ENCODE results near the gene PFDN1. TPM values are rescaled to one million over a fixed set of nuclear protein-coding genes. Genes with fewer than 3 reads are reported as not detected.
A peak's percentile ranks its signal among the peaks of the same experiment; 100 is the strongest.

Gene PFDN1
- total RNA-seq, 2 donors from 2014 or later: 33.4 to 35.2 TPM

DNA sequence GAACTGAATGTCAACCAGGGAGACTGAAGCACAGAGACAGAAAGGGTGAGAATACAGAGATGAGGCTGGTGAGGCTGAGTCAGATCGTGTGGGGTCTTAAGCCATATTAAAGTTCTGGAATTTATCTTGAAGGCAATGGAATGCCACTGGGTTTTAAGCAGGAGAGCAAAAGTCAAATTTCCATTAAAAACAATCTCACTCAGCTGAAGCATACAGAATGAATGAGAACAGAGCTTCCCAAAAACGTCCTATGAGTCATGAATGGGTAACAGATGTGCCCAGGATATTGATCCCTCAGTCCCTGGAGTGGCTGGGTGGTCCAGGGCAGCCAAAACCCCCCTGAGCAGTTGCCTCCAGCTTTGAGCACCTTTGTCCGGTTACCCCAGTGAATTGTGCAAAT lies 44.9 kb downstream of the PFDN1 start:
- Mint-ChIP-seq H3K27me3 (no peaks in the 10 kb centered on the region), H3K4me1 (peaks cover 45% of the 10 kb centered on the region), H3K27ac (peak overlapping the region; percentile 82), H3K36me3 (ENCODE audit: low read depth) (peaks cover 8% of the 10 kb centered on the region), H3K4me3 (peak overlapping the region; percentile 13)
- ATAC-seq (no peak), DNase-seq (no peak)
- no peaks in the 10 kb centered on the region for H3K9me3 ChIP-seq (ENCODE audit: control insufficient read depth, low read length, poor library complexity, severe bottlenecking)

DNA sequence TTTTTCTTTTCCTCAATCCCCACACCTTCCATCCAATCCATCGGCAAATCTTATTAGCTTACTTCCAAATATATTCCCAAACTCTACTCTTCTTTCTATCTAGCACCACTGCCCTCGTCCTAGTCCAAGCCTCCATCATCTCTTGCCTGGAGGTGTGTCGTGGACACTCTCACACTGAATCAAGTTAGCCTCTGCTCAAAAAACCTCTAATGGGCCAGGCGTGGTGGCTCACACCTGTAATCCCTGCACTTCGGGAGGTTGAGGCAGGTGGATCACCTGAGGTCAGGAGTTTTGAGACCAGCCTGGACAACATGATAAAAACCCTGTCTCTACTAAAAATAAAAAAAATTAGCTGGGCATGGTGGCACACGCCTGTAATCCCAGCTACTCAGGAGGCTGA lies 46.2 kb downstream of the PFDN1 start:
- H3K4me3 Mint-ChIP-seq: no peak overlapping the region
- no peak for DNase-seq
- peaks cover 50% of the 10 kb centered on the region for H3K4me1 Mint-ChIP-seq

DNA sequence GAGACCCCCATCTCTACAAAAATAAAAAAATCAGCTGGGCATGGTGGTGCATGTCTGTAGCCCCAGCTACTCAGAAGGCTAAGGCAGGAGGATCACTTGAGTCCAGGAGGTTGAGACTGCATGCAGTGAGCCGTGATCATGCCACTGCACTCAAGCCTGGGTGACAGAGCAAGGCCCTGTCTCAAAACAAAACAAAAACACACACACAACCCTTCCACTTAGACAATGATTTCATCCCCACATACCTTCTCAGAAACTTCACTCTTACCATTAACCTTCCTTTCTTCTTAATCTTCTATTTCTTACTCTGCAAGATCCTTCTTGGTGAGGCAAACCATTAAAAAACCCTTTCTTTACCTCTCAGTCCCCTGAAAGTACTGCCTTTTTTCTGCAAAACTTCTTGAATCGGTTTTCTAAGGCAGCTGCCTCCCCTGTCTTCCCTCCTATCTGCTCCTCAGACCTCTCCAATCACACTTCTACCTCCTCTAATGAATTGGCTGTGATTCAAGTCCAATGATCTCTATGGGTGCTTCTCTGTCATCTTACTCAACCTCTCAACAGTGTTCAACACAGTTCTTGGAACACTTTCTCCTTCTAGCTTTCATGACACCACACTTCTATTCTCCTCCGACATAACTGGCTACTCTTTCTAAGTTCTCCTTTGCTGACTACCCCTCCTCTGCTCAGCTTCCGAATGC lies 47.3 kb downstream of the PFDN1 start:
- no peak overlapping the region for H3K4me3 Mint-ChIP-seq
- DNase-seq: no peak
- no peaks in the 10 kb centered on the region for H3K27me3 Mint-ChIP-seq
- ATAC-seq: no peak
- peaks cover 50% of the 10 kb centered on the region for H3K4me1 Mint-ChIP-seq
- no peaks in the 10 kb centered on the region for H3K9me3 ChIP-seq (ENCODE audit: control insufficient read depth, low read length, poor library complexity, severe bottlenecking)
- no peak overlapping the region for H3K27ac Mint-ChIP-seq
- H3K36me3 Mint-ChIP-seq (ENCODE audit: low read depth): peaks cover 8% of the 10 kb centered on the region

More for the DNA sequence above, 46.2 kb downstream of the PFDN1 start:
- no peaks in the 10 kb centered on the region for H3K9me3 ChIP-seq (ENCODE audit: control insufficient read depth, low read length, poor library complexity, severe bottlenecking)
- Mint-ChIP-seq H3K27me3 (no peaks in the 10 kb centered on the region), H3K36me3 (ENCODE audit: low read depth) (peaks cover 8% of the 10 kb centered on the region), H3K27ac (no peak overlapping the region)
- no peak for ATAC-seq

DNA sequence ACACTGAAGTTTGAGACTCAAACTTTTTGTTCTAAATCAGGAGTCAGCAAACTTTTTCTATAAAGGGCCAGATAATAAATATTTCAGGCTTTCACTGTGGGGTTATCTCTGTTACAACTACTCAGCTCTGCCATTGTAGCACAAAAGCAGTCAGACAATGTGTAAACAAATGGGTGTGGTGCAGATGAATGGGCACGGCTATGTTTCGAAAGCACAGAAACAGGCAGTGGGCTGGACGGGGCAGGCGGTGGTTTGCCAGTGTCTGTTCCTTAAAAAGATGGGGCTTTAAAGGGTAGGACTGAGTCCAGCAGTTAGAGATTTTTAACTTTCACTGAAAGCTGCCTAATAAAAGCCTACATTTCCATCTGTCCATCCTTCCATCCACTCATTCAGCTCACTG lies 48.9 kb downstream of the PFDN1 start:
- DNase-seq (no peak), ATAC-seq (no peak)
- Mint-ChIP-seq H3K4me1 (peaks cover 50% of the 10 kb centered on the region), H3K27ac (no peak overlapping the region), H3K27me3 (no peaks in the 10 kb centered on the region), H3K4me3 (no peak overlapping the region), H3K36me3 (ENCODE audit: low read depth) (peaks cover 8% of the 10 kb centered on the region)
- H3K9me3 ChIP-seq (ENCODE audit: control insufficient read depth, low read length, poor library complexity, severe bottlenecking): no peaks in the 10 kb centered on the region

DNA sequence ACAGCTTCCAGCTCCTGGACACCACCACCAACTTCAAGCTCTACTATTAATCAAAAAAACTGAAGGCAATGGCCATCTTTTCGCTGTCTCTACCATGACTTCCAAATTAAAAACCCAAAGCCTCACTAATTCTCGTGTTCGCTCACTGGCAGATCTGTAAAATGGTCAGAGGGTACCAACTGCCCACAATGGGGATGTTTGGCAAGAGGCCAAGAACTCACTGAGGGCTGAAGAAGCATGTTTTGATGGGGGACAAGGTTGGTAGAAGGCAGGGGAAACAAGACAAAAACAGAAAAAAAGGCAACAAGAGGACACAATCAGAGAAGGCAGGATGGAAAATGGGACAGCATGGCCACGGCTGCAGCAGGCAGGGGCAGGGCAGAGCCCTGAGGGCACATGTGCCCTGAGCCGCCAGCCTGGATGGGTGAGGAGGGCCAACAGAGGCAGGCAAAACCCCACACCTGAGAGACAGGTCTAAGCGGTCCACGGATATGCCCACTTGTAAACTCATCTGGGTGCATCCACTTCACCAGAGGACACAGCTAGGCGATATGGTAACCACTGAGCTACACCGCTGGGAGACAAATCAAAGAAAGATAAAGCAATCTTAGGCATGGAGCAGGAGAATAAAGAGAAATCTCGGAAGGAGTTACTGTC lies 50.3 kb downstream of the PFDN1 start:
- DNase-seq (no peak), ATAC-seq (no peak)
- Mint-ChIP-seq H3K4me3 (no peak overlapping the region), H3K27ac (peak overlapping the region; percentile 96), H3K27me3 (no peaks in the 10 kb centered on the region), H3K4me1 (peaks cover 40% of the 10 kb centered on the region), H3K36me3 (ENCODE audit: low read depth) (peaks cover 2% of the 10 kb centered on the region)
- H3K9me3 ChIP-seq (ENCODE audit: control insufficient read depth, low read length, poor library complexity, severe bottlenecking): no peaks in the 10 kb centered on the region

DNA sequence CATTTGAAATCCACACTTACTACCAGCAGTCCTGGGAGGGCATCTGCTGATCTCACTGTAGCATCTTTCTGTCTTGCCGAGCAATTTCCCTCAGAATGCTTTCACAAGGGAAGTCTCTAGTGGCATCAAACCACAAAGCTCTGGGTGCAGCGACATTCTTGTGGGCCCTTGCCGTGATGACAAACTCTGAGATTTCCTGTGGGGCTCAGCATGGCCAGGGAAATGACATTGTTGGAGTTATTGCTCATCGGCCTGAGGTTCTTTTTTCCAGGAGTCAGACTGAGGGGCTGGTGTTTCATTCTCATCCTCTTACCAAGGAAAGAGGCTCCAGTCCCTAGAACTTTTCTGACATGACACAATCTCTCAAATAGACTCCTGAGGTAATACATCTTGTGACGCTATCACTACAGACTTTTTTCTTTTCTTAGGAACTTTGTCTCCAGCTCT lies 51.4 kb downstream of the PFDN1 start:
- DNase-seq (peak in 2 of 3 donors; percentile 17 to 25), ATAC-seq (peak; percentile 91)
- Mint-ChIP-seq H3K36me3 (ENCODE audit: low read depth) (no peaks in the 10 kb centered on the region), H3K4me3 (peak overlapping the region; percentile 63), H3K27me3 (no peaks in the 10 kb centered on the region), H3K27ac (peak overlapping the region; percentile 96), H3K4me1 (peaks cover 36% of the 10 kb centered on the region)
- H3K9me3 ChIP-seq (ENCODE audit: control insufficient read depth, low read length, poor library complexity, severe bottlenecking): no peaks in the 10 kb centered on the region

DNA sequence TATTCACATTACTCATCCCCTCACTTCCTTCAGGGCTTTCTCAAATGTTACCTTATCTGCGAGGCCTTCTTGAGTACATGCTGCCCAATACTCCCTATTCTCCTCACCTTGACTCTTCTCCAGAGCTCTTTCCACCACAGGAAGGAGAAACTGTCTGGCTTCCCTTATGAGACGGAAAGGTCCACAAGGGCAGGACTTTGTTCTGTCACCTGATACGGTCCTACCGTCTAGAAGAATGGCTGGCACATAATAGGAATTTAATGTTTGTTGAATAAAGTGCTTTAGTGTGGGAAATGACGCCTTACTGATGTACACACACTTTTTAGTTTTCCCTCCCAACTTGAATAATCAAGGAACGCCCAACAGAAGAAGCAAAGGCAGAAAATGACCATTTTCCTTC lies 52.5 kb downstream of the PFDN1 start:
- no peaks in the 10 kb centered on the region for H3K9me3 ChIP-seq (ENCODE audit: control insufficient read depth, low read length, poor library complexity, severe bottlenecking)
- DNase-seq (no peak), ATAC-seq (no peak)
- peaks cover 41% of the 10 kb centered on the region for H3K4me1 Mint-ChIP-seq
- H3K27ac Mint-ChIP-seq: peak overlapping the region; percentile 96
- H3K4me3 Mint-ChIP-seq: no peak overlapping the region
- H3K27me3 Mint-ChIP-seq: no peaks in the 10 kb centered on the region
- no peaks in the 10 kb centered on the region for H3K36me3 Mint-ChIP-seq (ENCODE audit: low read depth)

DNA sequence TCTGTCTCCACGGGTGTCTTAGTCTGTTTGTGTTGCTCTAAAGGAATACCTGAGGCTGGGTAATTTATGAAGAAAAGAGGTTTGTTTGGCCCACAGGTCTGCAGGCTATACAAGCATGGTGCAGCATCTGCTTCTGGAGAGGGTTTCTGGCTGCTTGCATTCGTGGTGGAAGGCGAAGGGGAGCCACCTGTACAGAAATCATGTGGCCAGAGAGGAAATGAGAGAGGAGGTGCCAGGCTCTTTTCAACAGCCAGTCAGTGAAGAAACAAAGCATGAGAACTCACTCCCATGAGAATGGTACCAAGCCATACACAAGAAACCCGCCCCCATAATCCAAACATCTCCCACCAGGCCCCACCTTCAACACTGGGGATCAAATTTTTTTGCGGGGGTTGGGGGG lies 53.4 kb downstream of the PFDN1 start:
- Mint-ChIP-seq H3K4me1 (peaks cover 49% of the 10 kb centered on the region), H3K36me3 (ENCODE audit: low read depth) (peaks cover under 1% of the 10 kb centered on the region), H3K27ac (peak overlapping the region; percentile 57), H3K4me3 (peak overlapping the region; percentile 53), H3K27me3 (no peaks in the 10 kb centered on the region)
- no peak for DNase-seq
- no peaks in the 10 kb centered on the region for H3K9me3 ChIP-seq (ENCODE audit: control insufficient read depth, low read length, poor library complexity, severe bottlenecking)
- no peak for ATAC-seq

DNA sequence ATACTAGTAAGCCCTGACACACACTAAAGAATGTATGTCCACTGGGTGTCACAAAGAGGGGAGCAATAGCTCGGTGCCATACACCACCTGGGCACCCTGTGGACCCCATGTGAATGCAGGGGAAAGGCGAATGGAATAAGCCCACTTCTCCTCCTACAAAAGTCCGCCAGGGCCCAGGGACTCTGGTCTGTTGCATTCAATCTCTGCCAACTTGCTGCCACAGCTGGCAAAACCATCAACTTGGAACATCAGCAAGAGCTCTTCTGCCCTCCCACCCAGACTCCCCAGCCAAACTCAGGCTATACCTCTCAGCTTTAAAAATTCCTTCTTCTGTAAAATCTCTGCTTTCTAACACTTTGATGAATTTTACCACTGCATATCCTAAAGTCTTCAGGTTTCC lies 54.5 kb downstream of the PFDN1 start:
- no peaks in the 10 kb centered on the region for H3K9me3 ChIP-seq (ENCODE audit: control insufficient read depth, low read length, poor library complexity, severe bottlenecking)
- peaks cover 47% of the 10 kb centered on the region for H3K4me1 Mint-ChIP-seq
- H3K27ac Mint-ChIP-seq: peak overlapping the region; percentile 57
- ATAC-seq (no peak), DNase-seq (no peak)
- no peak overlapping the region for H3K4me3 Mint-ChIP-seq
- H3K36me3 Mint-ChIP-seq (ENCODE audit: low read depth): peaks cover 3% of the 10 kb centered on the region
- no peaks in the 10 kb centered on the region for H3K27me3 Mint-ChIP-seq

DNA sequence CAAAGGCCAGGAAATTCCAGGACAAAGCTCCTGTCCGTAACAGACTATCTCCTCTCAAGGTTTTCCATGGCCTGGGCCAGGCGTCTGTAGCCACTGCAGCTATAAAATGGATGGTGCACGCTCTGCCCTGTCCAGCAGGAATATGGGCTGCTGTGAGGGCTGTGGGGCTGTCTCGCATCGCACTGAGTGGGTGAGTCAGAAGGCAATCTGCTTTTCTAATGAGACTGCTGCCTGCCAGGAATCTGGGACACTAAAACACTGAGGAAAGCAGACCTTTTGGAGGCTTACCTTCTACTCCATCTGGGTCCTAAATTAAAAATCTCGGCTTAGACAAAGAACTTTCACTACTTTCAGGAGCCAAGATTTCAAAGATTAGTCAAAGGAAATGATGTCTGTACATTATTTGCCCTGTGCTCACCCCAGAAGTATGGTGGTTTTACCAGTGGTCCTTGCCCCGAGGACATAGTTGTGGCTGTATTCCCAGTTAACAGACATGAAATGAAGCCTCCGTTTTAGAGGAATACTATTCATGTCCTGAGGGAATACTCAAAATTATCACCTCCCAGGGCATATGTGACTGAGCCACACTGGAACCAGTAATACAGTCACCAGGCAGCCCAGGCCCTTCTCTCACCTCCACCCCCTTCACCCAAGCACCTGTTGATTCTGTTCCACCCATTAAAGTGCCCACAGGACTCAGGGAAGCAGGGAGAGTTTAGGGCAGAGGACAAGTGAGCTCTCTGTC lies 56.4 kb downstream of the PFDN1 start:
- Mint-ChIP-seq H3K4me3 (no peak overlapping the region), H3K27ac (no peak overlapping the region), H3K27me3 (no peaks in the 10 kb centered on the region), H3K4me1 (peaks cover 33% of the 10 kb centered on the region), H3K36me3 (ENCODE audit: low read depth) (peaks cover 3% of the 10 kb centered on the region)
- no peaks in the 10 kb centered on the region for H3K9me3 ChIP-seq (ENCODE audit: control insufficient read depth, low read length, poor library complexity, severe bottlenecking)
- DNase-seq (no peak), ATAC-seq (no peak)

DNA sequence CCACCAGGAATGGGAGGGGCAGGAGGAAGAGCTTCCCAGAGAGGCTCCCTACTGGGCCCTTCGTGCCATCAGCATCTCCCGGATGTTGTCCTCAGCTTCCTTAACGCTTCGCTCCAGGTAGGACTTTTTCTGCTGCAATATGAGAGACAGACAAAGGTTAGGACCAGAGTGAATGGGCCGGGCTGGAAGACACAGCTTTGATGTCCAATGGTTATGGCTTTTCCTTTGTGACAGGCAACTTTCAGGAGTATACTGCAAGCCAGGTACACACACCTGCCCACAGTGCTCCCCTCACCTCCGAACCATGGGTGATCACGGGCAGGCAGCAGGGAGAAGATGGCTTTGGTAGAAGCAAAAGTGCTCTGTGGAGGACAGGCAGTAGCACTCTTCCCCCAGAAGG lies 57.0 kb downstream of the PFDN1 start:
- no peaks in the 10 kb centered on the region for H3K9me3 ChIP-seq (ENCODE audit: control insufficient read depth, low read length, poor library complexity, severe bottlenecking)
- Mint-ChIP-seq H3K4me3 (no peak overlapping the region), H3K27me3 (no peaks in the 10 kb centered on the region), H3K27ac (no peak overlapping the region), H3K4me1 (peaks cover 29% of the 10 kb centered on the region), H3K36me3 (ENCODE audit: low read depth) (peaks cover 3% of the 10 kb centered on the region)
- no peak for DNase-seq
- ATAC-seq: no peak

DNA sequence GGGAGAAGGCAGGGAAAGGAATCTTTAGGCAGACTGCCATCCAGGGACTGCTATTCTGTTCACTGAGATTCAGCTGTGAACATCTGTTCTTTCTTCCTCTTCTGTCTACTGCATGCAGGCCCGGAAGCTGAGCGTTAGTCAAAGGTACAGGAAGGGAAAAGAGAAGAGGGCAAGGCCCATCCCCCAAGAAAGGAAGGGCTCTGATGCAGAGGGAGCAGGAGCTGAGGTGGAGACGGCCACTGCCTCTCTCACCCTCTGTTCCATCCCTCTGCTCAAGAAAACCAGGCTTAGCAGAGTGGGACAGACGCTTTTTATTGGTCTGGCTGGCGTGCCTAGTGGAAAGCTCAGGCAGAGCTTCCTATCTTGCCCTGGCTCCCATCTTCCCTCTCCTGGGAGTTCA lies 57.6 kb downstream of the PFDN1 start:
- Mint-ChIP-seq H3K4me3 (peak overlapping the region; percentile 36), H3K27me3 (no peaks in the 10 kb centered on the region), H3K36me3 (ENCODE audit: low read depth) (peaks cover 3% of the 10 kb centered on the region), H3K4me1 (peaks cover 25% of the 10 kb centered on the region), H3K27ac (peak overlapping the region; percentile 43)
- ATAC-seq (peak; percentile 27), DNase-seq (no peak)
- H3K9me3 ChIP-seq (ENCODE audit: control insufficient read depth, low read length, poor library complexity, severe bottlenecking): no peaks in the 10 kb centered on the region

DNA sequence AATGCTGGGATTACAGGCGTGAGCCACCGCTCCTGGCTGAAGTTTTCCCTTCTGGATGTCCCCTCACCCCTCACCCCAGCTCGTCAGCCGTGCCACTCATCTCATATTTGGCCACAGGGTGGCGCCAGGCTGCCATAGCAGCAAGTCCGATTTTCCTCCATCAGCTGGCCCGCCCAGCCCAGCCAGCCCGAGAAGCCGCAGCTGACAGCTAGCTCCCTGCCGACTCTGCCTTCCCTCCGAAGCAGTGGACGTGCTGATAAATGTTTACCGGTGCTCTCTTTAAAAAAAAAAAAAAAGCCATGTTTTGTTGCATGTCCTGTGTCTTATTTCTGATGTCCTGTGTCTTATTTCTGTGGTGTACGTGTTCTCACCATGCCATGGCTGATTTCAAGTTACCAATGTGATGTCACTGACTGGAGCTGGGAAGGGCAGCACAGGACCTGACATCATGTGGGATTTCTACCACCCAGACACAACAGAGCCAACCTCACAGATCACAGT lies 58.3 kb downstream of the PFDN1 start:
- H3K4me1 Mint-ChIP-seq: peaks cover 22% of the 10 kb centered on the region
- no peak overlapping the region for H3K4me3 Mint-ChIP-seq
- H3K27ac Mint-ChIP-seq: peak overlapping the region; percentile 43
- peaks cover 3% of the 10 kb centered on the region for H3K36me3 Mint-ChIP-seq (ENCODE audit: low read depth)
- no peaks in the 10 kb centered on the region for H3K9me3 ChIP-seq (ENCODE audit: control insufficient read depth, low read length, poor library complexity, severe bottlenecking)
- DNase-seq (peak; percentile 54 to 70 (median 64)), ATAC-seq (peak; percentile 81)
- H3K27me3 Mint-ChIP-seq: no peaks in the 10 kb centered on the region

Measured in T-helper 17 cell (primary cell).